T47D (cell line): ENCODE results near the gene EIF1AX.
"Not testable (repeated sequence)": the region's sequence is repeated elsewhere in the genome, so short reads cannot be mapped to it uniquely, and the experiment has no call there.

Experiments
- DNase-seq, 2 experiments: peaks; one replicate each; pipeline versions ENCODE4 v3.0.0 to v3.0.0-alpha.2; 2011 to 2012; ENCODE audit warnings: low read depth in 1 of 2, low spot score in 1 of 2
- JUND ChIP-seq: IDR thresholded peaks from 2 replicates; pipeline ENCODE4 v1.6.1; 2012; ENCODE audit warnings: low read depth
- in situ Hi-C: cut with HindIII; loops from 2 replicates; pipeline ENCODE4 v1.10.0; 2016; ENCODE audit warnings: low sequenced_read_pairs, low pct_unique_long_range_greater_than_20kb

EIF1AX gene

DNA sequence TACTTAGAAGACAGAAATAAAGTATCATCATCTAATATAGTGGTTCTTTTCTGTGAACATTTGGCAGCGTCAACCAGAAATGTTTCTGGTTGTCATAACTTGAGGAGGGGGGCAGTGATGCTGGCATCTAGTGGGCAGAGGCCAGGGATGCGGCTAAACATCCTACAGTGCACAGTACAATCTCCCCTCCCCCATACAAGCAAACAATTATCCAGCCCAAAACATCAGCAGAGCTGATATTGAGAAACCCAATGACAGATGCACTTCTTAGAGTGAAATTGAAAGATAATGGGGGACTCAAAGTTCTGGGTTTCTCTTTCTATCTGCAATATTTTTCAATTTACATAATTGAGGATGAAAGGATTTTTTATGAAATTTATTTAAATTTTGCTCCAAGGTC, 1.9 kb upstream of the EIF1AX start:
- no peak for TF ChIP-seq JUND
- no peak for DNase-seq
- in situ Hi-C loops = no loop called here

DNA sequence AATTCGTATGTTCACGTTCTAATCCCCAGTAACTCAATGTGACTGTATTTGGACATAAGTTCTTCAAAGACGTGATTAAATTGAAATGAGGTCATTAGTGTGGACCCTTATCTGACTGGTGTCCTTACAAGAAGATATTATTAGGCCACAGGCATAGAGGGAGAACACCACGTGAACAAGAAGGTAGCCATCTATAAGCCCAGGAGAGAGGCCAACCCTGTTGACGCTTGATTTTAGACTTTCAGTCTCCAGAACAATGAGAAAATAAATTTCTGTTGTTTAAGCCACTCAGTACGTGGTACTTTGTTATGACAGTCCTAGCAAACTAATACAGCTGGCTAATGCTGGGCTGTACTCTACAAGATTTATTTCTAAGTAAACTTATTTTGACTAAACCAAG, 1.5 kb upstream of the EIF1AX start:
- TF ChIP-seq JUND = no peak
- no peak for DNase-seq

DNA sequence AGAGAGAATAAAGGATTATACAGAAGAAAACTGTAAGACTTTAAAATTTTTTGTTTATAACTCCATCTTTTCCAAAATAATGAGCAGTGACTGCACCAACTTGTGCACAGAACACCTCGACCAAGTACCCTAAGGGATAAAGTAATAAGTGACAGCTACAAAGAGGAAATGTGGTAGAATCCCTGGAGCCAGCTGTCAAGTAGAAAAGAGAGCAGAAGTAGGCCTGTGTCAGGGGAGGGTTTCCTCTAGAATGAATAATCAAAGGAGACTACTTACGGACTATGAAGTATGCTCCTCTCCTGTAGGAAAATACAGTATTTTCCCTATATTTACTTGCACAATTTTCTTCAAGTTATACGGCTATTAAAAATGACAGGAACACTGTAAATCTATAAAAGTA, 1.2 kb downstream of the EIF1AX start:
- in situ Hi-C loops = no loop called here
- DNase-seq = no peak
- TF ChIP-seq JUND = no peak

More for the DNA sequence above, 1.5 kb upstream of the EIF1AX start:
- in situ Hi-C loops = no loop called here

DNA sequence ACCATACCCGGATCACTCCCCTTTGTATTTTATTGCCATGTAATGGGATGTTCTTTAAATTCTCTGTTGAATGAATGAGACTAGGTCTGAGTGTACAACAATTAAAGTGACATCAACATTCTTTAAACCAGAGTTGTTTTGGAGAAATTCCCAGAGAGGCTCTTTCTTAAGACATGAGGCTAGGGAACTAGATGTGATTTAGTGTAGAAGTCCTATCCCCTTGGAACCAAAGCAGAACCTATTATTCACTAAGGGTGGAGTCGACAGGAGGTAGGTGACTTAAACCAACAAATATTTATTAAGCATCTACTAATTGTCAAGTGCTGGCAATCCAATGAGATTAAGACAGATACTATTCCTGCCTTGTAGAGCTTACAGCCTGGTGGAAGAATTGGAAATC, 1.7 kb downstream of the EIF1AX start:
- DNase-seq = no peak
- TF ChIP-seq JUND = no peak

DNA sequence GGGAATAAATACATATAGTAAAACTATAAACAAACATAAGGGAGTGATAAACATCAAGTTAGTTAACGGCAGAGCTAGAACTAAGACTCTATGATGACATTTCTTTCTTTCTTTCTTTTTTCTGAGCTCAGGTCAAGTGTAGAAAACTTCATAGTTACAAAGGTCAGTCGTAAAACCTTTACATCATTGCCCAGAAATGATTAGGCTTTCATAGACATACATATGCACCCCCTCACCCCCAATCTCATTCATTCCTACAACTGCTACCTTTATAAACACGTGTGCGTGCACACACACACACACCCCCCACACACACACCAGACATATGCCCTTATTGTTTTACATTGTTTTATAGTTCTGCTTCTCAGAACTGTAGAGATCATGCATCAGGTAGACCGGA, 5.7 kb downstream of the EIF1AX start:
- in situ Hi-C loops = no loop called here
- TF ChIP-seq JUND = no peak

More for the DNA sequence above, 1.7 kb downstream of the EIF1AX start:
- in situ Hi-C loops = no loop called here

DNA sequence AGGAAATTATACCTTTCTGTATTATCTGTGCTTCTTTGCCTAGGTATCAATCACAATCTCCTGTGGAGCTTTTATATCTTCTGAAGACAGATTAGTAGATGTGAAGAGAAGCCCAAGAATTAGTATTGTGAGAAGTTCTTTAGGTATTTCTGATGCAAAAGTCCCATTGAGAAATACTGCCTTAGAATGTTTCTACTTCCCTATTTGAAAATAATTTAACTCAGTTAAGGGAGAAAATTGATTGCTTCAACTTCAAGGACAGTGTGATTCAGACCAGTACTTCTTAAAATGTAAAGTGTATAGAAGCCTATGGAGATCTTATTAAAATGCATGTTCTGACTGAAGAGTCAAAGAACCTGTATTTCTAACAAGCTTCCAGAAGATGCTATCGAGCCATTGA, 9.0 kb downstream of the EIF1AX start:
- in situ Hi-C loops = no loop called here
- TF ChIP-seq JUND = no peak
- DNase-seq = no peak

More for the DNA sequence above, 5.7 kb downstream of the EIF1AX start:
- no peak for DNase-seq

DNA sequence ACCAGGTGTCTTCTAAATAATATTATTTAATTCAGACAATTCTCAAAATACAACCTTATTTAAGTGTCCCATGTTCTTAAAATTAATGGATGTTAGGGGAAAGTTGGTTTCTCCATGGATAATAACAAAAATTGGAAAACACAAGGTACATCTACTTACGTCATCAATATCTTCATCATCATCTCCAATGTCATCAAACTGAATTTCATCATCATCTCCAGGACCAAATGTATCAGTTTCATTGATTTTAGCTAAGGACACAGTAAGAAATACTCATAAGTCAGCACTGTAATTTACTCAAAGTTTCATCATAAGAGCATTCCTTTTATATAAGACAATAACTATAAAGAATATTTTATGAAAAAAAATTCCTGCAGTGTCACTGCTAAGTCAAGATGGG, 11.3 kb downstream of the EIF1AX start:
- in situ Hi-C loops = no loop called here
- no peak for TF ChIP-seq JUND
- no peak for DNase-seq

DNA sequence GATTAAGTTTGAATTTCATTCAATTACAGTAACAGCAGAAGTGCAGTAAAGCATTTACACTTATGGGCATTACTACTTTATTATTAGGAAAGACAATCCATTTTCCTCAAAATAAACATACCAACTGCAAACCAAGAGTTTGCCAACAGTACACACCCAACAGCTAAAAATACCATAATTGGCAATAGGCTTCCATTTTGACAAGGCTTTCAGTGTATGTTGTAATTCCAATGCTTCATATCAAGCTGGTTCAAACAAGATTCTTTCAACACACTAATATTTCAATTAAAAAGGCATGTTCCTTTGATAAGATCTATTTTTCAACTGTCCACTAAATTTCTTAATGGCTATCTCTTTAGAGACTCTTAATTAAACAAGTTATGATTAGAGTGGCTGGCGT, 12.1 kb downstream of the EIF1AX start:
- in situ Hi-C loops = no loop called here
- DNase-seq = no peak
- no peak for TF ChIP-seq JUND

DNA sequence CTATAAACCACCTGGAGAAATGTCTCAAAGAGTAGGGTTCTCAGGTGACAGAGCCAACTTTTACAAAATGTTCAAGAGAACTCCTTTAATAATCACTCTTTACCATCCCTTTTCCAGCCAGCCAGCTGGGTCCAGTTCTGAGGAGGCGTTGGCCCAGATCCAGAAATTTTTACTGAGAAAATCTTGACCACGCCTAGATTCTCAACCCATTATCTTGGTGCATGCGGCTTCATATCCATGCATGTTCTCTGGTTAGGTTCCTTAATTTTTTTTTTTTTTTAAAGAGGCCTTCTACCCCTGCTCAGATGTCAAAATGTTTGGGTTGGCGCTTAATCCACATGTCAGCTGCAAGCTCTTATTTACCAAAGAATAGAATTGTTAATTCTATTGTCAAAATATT, 13.0 kb downstream of the EIF1AX start:
- in situ Hi-C loops = no loop called here
- DNase-seq = no peak
- TF ChIP-seq JUND = no peak

DNA sequence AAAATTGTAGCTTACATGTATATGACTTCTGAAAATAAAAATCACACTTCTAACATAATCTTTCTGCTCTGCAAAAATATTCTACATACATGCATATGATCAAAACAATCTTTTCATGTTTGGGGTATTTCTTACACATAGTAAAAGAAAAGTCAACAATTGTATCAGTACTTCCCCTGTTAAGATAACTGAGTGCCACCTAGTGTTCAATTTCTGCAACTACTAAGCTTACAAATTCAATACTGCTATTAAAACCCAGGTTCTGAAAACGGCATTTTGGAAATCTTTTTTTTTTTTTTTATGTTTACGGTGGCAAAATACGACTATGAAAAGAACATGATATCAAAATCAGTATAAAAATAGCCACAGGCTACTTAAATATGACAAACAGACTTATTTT, 14.2 kb downstream of the EIF1AX start:
- DNase-seq, in situ Hi-C loops: not testable (repeated sequence)

DNA sequence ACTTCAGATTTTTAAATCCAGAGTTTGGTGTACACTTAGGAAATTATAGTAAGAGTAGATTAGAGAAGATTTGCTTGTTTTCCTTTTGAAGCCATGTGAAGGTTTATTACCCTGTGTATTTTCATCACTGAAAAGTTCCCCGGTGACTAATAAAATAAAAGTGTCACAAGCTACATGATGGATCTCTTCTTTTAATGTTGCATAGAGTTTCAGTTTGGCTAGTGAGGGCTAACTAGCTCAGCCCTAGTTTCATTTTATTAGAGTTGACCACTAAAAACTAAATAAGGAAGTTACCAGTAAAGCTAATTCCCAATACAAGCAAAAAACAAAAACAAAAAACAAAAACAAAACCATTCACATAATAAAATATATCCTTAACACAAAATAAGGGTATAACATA, 14.8 kb downstream of the EIF1AX start:
- DNase-seq, in situ Hi-C loops: not testable (repeated sequence)

DNA sequence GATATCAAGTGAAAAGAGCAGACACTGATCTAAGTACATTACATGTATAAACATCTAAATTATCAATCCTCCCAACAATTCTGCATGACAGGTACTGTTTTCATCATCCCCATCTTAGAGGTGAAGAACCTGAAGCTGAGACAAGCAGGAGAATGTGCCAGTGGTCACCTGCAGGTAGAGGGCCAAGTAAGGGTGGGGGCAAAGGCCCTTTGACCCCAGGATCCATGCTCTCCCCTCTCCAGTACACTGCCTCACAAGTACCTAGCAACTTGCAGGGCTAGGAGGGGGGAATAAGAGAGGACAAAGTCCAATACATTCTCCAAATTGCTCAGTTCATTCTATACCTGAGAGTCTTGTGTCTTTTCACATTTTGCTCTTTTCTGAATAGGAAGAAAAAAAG, 16.7 kb downstream of the EIF1AX start:
- in situ Hi-C loops = no loop called here
- TF ChIP-seq JUND = no peak
- DNase-seq = no peak

DNA sequence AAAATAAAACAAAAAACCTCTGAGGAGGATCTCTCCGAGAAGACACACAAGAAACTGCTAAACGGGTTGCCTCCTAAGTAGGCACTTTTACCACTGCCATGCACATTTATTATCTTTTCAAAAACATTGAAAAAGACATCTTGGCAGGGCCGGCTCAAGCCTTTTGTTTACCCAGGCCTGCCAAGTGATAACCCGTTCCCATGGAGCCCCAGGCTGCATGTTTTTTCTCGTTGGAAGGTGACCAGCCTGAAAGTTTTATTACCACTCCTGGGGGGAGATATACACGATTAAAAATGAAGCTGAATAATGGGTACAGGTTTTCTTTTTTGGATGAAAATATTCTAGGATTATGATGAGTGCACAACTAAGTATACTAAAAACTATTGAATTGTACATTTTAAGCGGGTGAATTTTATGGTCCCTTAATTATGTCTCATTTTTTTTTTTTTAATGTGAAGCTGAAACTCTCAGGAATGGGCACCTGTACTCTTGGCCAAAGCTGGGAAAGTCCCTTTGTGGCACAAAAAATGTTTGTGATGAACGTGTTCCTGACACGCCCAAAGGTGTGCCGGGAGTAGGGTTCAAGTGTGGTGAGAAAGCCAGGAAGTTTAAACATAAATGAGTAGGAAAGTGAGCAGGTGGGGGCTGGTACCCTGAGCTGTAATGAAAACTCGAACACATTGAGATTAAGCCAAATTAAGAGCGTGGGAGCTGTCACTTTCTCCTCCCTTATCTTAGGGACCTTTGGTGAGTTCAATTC, 23.4 kb downstream of the EIF1AX start:
- no peak for TF ChIP-seq JUND
- in situ Hi-C loops = no loop called here
- DNase-seq = no peak

DNA sequence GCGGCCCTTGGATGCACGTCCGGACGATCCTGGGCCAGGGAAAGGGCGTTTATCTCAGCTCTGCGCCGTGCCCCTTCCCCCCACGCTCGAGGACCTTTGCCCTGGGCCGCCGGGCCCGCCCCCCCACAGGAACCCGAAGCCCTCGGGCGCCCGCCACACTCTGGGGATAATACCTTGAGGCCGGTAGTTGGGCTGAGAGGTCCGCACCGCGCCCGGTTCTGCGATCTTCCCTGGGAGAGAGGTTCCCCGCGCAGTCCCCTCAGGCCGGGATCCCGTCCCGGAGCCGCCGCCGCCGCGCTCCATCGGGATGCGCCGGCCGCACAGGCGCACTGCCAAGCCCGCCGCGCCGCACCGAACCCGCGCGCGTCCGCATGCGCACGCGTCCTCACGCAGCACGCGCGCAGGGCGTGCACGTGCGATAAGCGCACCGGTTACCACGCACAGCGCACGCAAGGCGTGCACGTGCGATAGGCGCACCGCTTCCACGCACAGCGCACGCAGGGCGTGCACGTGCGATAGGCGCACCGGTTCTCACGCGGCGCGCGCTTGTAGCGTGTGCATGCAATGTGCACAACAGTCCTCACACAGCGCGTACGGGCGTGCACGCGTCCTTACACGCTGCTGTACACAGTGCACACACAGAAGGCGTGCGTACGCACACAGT, 24.9 kb downstream of the EIF1AX start, which contains the start of gene MAP7D2:
TSS of gene MAP7D2 (minus strand) at position 331 of the 664 bp plus-strand sequence. CDS start at position 303, 28 bp downstream.
- no peak for DNase-seq

More for the DNA sequence above, 24.9 kb downstream of the EIF1AX start, which contains the start of gene MAP7D2:
- in situ Hi-C loops = no loop called here
- no peak for TF ChIP-seq JUND
